ELR (cell line): ENCODE data around the gene CDKN1A.
"Not testable (repeated sequence)": the region's sequence is repeated elsewhere in the genome, so short reads cannot be mapped to it uniquely, and the experiment has no call there.

ENCODE experiments used
- DNase-seq: peaks from one replicate; pipeline ENCODE4 v3.0.0-alpha.2; 2015; ENCODE audit warnings: low read depth

CDKN1A gene

GRCh38 chr6:36678488-36679042, at the start of gene CDKN1A:
TSS of gene CDKN1A (plus strand) at chr6:36678714. CDS start at chr6:36684102, 5,388 bp downstream.
- DNase-seq, result peak; percentile 90

GRCh38 chr6:36629784-36630183, 48.7 kb upstream of the CDKN1A start:
- DNase-seq, result no peak

DNA sequence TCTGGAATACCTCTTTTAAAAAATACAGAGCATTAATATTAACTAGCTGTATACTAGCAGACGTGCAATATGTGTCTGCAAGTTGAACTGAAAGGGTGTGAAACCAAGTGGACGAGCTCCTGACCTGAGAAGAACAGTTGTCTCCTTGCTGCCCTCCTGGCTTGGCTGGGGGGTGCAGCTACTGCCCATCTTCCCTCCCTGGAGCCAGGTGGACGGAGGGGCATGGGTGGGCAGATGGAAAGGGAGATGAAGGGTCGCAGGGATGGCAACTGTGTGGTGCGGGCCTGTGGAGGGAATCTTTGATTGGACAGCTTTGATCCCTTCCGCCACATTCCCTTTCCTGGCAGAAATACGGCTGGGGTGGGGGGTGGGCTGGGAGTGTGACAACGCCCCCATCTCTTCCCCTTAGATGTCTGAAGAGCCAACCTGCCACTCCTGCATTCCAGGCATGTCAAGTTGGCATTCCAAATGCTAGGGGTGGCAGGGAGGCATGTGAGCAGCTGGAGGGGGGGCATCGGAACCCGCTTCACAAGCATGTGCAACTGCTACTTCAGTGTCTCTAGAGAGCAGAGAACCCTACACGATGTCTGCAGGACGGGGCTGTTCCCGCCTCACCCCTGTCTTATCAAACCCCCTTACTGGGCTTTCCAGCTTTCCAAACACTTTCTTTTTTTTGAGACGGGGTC, 47.0 kb upstream of the CDKN1A start:
- no peak for DNase-seq

DNA sequence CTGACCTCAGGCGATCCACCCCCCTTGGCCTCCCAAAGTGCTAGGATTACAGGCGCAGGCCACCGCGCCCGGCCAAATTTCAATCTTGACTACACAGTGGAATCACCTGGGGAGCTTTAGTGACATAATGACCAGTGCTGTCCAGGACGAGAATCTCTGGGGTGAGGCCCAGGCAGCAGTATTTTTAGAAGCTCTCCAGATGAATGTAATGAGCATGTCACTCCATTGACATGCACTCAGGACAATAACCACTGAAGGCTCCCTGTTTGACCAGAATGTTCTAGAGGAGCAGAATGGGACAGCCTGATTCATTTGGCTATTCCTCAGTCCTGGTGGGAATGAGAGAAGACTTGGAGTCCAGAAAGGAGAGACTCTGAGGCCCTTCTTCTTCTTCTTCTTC, 45.1 kb upstream of the CDKN1A start:
- DNase-seq, result no peak

- no peak for DNase-seq
These were observed 44.6 kb upstream of the CDKN1A start for GRCh38 chr6:36633915-36634314.

- DNase-seq, result no peak
These were observed 44.0 kb upstream of the CDKN1A start for GRCh38 chr6:36634317-36635108.

DNA sequence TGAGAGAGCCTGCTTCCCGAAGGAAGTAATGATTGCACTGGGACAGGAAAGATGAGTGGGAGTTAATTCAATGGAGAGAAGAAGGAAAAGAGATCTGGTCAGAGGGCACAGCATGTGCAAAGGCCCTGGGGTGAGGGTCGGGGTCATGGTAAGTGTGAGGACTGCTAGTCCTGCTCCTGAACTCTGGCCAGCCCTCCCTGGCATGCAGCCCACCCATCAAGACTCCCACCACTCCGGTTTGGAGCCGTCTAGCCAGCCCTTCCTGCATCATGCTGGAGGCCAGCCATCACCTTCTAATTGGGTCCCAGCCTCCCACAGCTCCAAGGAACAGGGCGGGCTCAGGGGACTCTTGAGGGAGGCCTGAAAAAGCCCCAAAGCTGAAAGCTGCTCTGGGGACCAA, 42.2 kb upstream of the CDKN1A start:
- DNase-seq, result no peak

DNA sequence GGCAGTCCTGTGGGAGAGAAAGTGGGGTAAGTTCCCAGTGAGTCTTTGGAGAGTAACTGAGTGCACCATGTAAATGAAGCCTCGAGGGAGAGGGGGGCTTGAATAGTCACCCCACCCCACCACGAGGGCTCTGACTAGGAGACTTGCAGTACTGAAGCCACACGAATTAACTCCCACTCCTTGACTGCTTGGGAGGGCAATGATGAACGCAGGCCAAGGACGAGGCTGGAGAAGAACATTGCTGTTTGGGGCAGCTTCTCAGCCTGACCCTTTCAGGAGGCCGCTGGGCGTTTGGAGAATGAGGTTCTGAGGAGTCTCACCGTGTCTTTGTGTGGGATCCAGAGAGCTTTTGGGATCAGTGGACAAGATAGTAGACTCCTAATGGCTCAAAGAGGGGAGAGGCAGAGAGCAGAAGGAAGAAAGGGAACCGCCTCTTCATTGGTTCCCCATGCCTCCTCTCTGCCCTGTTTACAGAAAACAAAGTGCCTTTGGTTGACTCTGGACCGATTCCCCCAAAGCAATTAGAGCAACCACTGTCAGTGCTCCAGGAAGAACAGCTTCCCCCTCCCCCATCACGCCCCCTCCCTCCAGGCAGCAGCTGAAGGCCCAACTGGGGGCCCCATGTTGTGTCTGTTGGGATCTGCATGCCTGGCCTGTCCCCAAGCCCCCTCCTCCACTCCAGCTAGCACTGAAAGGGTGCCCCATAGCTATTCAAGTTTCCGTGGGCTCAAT, 41.7 kb upstream of the CDKN1A start:
- DNase-seq, result no peak

- DNase-seq, result no peak
These were observed 39.9 kb upstream of the CDKN1A start for GRCh38 chr6:36638579-36638978.

DNA sequence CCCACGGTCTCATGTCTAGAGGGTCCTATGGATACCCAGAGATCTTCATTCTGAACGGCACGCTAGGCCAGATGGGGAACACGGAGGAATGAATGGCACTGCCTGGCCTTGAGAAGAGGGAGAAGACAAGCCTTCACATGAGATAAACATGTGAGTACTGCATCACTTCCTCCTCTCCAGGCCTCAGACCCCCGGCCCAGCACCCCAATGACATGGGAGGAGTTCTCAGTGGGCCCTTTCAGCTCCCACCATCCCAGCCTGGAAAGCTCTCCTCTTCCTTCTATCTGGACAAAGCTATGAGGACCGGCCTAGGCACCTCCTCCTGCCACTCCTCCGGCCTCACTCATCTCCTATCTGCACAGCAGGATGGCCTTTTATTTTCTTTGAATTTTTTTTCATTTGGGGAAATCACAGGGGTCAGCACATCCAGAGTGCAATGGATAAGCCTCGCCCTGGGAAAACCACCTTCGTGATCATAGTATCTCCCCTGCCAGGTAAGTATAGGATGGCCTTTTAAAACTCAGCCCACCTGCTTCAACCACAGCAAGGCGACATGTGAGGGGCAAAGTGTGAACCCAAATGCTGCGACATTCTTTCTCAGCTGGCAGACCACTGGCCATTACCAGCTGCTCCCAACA, 39.2 kb upstream of the CDKN1A start:
- no peak for DNase-seq

- DNase-seq, result no peak
These were observed 37.0 kb upstream of the CDKN1A start for GRCh38 chr6:36641543-36641942.

DNA sequence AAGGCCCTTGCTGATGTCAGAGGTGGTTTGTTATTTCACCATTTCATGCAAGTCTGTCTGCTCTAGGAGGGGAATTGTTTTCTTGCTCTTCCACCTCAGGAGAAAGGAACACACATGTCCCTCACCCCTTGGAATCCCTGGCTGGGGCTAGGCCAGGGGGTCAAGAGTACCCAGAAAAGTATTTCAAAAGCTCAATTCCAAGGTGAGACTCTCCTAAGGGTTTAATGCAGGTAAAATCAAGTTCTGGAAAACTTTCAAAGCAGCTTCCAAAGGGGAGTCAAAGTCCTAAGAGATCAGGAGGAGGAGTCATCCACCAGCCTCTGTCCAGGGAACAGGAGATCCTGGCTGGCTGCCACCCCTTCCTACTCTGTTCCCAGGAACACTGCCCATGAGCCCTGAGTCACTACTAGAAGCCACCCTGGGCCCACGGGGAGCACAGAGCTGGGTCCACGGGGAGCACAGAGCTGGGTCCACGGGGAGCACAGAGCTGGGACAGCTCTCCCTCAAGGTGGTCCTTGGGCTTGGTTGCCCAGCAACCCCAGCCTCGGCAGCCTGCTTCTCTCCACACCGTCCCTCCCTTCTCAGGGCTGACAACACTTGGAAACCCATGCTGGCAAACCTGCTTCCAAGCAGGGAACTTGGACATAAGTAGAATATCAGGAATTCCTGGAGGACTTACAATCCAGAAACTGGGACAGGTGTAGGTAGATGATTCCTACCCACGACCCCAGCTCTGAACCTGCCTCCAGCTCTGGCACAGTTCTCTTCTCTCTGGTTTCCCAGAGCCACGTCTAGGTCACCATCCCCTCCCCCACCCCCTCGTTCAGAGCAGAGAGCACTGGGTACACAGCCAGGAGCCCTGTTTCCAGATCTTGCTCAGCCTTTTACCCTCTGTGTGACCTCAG, 35.3 kb upstream of the CDKN1A start:
- DNase-seq, result peak; percentile 91

DNA sequence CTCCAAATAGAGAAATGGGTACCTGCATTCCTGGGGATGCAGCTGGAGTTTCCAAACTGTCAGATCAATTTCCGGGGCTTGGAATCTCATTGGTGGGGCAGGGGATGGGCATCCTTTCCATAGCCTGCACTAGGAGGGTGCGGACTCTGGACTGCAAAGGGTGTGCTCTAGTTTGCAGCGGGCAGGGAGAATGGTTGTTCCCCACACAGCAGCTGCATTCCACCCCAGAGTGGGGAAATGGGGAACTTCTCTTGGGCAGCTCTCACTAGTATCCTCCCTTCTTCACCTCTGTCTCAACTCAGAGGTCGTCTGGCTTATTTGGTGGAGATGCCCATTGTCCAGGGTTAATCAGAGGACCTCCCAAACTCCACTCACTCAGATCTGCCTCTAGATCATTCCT, 34.5 kb upstream of the CDKN1A start:
- DNase-seq, result no peak

- no peak for DNase-seq
These were observed 29.4 kb upstream of the CDKN1A start for GRCh38 chr6:36649086-36649485.

DNA sequence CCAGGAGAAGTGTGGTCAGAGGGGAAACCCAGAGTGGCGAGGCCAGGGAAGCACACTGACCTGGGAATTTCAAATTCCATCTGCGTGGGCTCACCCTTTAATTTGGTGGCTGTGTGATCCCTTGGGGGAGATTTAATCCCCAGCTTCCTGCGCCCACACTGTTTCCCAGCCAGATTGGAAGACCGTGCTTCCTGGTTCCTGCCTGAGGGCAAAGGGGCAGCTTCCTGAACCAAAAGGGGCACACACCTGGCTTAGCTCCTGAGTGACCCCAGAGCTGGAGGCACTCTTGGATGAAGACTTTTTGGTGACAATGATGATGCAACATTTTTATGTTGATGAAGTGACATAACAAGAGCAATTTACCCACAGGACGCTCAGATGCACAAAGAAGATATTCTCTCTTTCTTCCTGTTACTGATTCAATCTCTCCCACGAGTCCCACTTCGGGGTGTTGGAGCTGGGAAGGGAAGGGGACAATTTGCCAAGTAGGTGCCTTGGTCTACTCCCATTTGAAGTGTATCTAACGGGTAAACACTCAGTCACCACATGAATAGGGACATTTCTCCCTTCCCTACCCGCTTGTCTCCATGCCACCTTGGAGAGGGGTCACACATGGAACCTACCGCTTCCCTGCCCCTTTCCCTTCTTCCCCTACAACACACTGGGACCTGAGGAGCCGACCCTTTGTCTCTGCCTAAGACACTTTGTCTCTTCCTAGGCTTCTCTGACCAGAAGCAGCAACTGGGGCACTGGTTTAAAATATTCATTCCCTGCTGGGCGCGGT, 28.6 kb upstream of the CDKN1A start:
- DNase-seq, result no peak

DNA sequence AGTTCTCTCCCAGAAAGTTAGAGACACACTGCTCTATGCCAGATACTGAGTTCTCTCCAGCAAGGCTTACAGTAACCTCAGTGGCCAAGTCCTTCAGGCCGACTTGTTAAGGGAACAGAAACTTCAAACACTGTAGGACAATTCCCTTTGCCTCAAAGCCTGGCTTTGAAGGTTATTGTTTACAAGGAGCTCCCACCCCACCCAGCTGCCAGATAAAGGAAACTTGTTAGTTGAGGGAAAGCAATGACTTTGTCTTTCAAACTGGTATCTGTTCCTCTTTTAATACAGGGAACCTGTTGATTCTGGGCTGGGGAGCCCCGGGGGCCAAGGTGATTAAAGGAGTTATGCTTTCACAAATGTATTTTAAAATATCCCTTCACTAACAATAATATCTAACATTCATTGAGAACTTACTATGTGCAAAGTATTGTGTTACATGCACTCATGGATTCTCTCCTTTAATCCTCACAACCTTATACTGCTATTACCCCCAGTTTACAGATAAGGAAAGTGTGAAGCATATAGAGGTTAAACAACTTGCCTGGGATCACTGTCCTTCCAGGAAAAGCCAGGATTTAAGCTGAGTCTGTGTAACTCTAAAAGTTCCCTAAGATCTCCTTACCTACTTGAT, 27.6 kb upstream of the CDKN1A start:
- DNase-seq, result no peak

- no peak for DNase-seq
These were observed 26.7 kb upstream of the CDKN1A start for GRCh38 chr6:36651659-36652379.

GRCh38 chr6:36654469-36654868, 24.0 kb upstream of the CDKN1A start:
- not testable (repeated sequence) for DNase-seq

DNA sequence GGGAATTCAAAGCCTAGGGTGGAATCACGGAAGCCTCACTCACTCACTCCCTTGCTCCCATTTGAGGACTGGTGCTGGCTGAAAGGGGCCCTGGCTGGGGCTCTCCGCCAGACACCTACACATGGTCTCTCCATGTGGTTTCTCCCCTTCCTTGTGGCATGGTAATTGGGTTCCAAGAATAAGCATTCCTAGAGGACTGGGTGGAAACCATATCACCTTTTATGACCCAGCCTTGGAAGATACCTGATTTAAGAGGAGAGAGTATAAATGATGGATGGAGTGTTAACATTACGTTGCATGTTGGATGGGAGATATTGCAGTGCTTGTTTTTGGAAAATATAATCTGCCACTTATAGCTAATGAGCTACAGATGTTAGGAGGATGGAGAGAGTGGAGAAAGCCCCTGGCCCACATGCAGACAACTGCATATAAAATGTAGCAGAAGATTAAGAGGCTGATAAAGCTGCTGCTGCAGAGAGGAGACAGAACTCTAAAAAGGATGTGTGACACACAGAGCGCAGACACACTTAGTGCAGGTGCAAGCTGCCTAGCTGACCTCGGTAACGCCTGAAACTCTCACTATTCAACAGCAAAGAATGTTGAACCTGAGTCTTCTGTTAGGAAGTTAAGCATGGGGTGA, 23.3 kb upstream of the CDKN1A start:
- no peak for DNase-seq
